HG02840 (cell line): ENCODE results near the gene KCNS3.
A peak's percentile ranks its signal among the peaks of the same experiment; 100 is the strongest.

Experiments used
- ATAC-seq: cut with Tn5 transposase; IDR thresholded peaks from one replicate; pipeline ENCODE4 v1.9.1; 2021; ENCODE audit warnings: mild to moderate bottlenecking, moderate library complexity, moderate number of reproducible peaks; ENCODE audit not compliant: unreplicated experiment, low FRiP score

KCNS3 gene

GRCh38 chr2:17876590-17876989, 1.9 kb upstream of the KCNS3 start:
- ATAC-seq: no peak

DNA sequence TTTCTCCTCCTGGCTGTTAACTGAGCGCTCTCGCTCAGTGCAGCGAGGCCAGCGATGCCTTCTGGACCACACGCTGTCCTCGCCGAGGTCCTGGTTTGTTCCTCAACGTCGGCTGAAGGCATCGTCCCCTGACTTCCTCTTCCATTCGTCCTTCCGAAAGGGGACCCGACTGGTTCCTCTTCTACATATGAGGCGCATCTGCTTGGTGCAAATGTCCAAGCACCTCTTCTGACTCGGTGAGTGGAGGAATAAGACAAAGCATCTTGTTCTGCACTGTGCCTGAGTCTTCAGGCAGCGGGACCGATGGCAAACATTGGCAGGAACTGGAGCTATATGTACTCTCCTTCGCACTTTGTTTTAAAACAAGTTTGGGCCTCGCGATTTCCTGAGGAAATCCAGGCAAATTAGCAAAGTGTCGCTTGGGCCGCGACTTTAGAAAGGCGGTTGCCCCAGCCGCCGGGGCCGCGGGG, 621 bp upstream of the KCNS3 start:
- peak; percentile 17 for ATAC-seq

- peak; percentile 11 for ATAC-seq
These were observed 858 bp downstream of the KCNS3 start for GRCh38 chr2:17879137-17879912.

- no peak for ATAC-seq
These were observed 1.4 kb downstream of the KCNS3 start for GRCh38 chr2:17879913-17880274.

- no peak for ATAC-seq
These were observed 14.5 kb downstream of the KCNS3 start for GRCh38 chr2:17892770-17893534.

DNA sequence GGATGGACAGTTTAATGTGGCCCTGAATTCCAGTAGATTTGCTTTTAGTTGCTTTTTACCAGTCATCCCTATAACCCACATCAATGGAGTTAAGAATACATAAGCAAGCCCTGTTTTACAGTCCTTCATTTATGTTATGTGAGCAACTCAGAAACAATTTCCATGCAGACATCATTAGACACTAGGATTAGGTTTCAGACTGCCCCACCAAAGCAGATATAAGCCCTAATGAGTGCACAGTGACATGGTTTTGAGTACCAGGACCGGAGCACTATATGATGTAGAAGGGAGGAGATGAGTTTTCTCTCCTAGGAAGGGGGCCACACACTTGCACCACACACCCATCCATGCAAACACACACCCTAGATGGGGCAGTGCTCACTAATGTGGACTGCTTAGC, 15.5 kb downstream of the KCNS3 start:
- ATAC-seq: no peak

GRCh38 chr2:17894556-17894955, 16.1 kb downstream of the KCNS3 start:
- ATAC-seq: no peak

- ATAC-seq: no peak
These were observed 21.4 kb downstream of the KCNS3 start for GRCh38 chr2:17899871-17900270.

- ATAC-seq: no peak
These were observed 22.8 kb downstream of the KCNS3 start for GRCh38 chr2:17901246-17901645.

DNA sequence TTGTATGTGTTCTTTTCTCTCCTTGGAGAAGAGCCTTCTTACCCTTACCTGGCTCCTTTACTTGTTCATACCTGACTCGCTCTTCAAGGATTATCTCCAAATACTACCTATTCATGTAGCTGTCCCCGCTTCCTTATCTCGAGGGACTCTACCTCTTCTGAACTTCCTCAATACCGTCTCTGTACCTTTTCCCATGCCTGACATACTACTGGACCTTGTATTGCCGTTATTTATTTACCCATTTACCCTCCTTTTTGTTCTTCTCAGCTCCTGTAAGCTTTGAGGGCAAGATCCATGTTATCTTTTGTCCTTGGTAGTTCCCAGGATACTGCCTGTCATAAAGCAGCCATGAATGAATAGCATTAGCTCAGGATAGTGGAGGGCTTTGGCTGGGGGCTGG, 32.5 kb downstream of the KCNS3 start:
- no peak for ATAC-seq

- ATAC-seq: no peak
These were observed 33.2 kb downstream of the KCNS3 start for GRCh38 chr2:17911491-17912260.

GRCh38 chr2:17912266-17912691, 33.8 kb downstream of the KCNS3 start:
- ATAC-seq: peak; percentile 93

DNA sequence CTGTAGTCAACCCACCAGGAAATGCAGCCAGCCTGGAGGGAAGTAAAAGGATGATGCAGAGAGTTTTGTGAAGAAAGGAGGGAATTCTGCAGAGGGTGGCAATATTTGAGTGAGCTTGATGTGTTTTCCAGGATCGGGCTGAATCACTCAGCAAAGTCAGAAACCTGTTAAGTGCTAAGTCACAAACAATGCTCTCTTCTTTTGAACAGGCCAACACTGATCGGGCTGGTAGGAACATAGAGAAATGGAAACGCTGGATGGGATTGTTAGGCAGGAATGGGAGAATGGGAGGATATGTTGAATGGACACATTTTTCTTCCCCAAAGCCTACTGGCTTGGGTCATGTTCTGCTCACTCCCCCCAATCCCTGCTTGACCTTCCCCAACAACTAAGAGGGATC, 36.6 kb downstream of the KCNS3 start:
- no peak for ATAC-seq

GRCh38 chr2:17915811-17916518, 37.5 kb downstream of the KCNS3 start:
- ATAC-seq: no peak

GRCh38 chr2:17916584-17916983, 38.1 kb downstream of the KCNS3 start:
- ATAC-seq: no peak

- no peak for ATAC-seq
These were observed 40.3 kb downstream of the KCNS3 start for GRCh38 chr2:17918789-17919188.

- no peak for ATAC-seq
These were observed 52.3 kb downstream of the KCNS3 start for GRCh38 chr2:17930773-17931172.

DNA sequence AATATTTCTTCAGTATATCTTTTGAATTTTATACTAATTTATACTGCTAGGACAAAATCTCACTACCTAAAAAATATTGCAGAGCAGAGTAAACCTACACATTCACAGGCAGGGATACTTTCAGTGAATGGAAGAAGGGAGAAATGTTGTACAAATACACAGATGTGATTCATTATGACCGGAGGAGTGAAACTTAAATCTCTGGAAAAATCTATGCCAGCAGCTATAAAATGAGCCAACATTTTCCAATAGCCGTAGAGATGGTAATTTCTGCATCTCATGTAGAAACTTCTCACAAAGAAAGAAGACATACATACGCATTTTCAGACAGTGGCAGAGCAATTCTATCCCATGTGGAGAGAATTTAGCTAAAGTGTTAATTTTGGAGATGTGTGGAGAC, 54.8 kb downstream of the KCNS3 start:
- no peak for ATAC-seq

- ATAC-seq: no peak
These were observed 56.3 kb downstream of the KCNS3 start for GRCh38 chr2:17934721-17935120.

GRCh38 chr2:17935242-17935885, 56.9 kb downstream of the KCNS3 start:
- no peak for ATAC-seq
